GM18507 (cell line): ENCODE data around the gene SERPING1.

Experiments used
- DNase-seq: peaks from one replicate; pipeline ENCODE4 v3.0.0; 2011; ENCODE audit warnings: low read depth; ENCODE audit not compliant: insufficient read length; ENCODE audit errors: extremely low spot score
- FAIRE-seq: peaks from 2 replicates; lab custom pipeline; 2011; peaks lifted over from hg19 to GRCh38; lab: Jason Lieb, UNC

SERPING1 gene

GRCh38 chr11:57597461-57597915 lies at the start of gene SERPING1:
Gene SERPING1, plus strand, starts transcription at chr11:57597685. Its CDS starts 586 bp downstream, at chr11:57598271.
- DNase-seq (no peak), FAIRE-seq (no peak)

GRCh38 chr11:57547854-57548377 lies 49.6 kb upstream of the SERPING1 start:
- FAIRE-seq = peak; percentile 90
- peak; percentile 37 for DNase-seq

DNA sequence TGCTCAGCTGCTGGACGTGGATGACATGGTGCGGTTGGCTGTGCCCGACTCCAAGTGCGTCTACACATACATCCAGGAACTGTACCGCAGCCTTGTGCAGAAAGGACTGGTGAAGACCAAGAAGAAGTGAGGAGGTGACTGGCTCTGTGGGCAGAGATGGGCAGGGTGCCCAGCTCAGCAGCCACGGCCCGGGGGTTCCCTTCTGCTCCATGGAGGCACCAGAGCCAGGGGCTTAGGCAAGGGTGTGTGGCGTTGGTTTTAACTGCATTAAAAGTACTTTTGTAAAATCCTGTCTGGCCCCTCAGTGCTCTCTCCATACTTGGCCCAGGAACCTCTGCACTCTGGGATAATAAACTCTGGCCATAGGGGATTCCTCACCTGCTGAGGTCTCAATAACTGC lies 47.5 kb upstream of the SERPING1 start:
- no peak for FAIRE-seq
- DNase-seq = no peak

- FAIRE-seq (no peak), DNase-seq (no peak)
Measured at GRCh38 chr11:57551941-57552340, 45.5 kb upstream of the SERPING1 start.

- DNase-seq (no peak), FAIRE-seq (no peak)
Measured at GRCh38 chr11:57552479-57552878, 45.0 kb upstream of the SERPING1 start.

GRCh38 chr11:57555393-57555792 lies 42.1 kb upstream of the SERPING1 start:
- FAIRE-seq (no peak), DNase-seq (no peak)

GRCh38 chr11:57556041-57556440 lies 41.4 kb upstream of the SERPING1 start:
- DNase-seq (no peak), FAIRE-seq (no peak)

DNA sequence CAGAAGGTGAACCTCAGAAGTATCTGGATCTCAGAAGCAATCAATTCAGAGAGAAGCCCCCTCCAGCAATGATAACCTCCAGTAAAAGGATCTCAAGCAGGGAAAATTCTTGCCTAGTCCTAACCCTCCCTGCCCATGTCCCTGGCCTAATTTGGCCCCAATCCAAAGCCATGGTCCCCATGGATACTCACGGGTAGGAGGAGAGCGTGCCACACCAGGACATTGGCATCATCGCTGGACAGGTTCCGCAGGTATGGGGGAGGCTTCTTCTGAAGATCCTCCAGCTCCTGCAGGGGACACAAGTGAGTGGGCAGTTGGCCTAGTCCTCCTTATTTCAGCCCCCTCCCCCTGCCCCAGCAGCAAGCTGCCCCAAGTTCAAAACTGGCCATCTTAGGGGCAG lies 37.3 kb upstream of the SERPING1 start:
- DNase-seq = no peak
- no peak for FAIRE-seq

DNA sequence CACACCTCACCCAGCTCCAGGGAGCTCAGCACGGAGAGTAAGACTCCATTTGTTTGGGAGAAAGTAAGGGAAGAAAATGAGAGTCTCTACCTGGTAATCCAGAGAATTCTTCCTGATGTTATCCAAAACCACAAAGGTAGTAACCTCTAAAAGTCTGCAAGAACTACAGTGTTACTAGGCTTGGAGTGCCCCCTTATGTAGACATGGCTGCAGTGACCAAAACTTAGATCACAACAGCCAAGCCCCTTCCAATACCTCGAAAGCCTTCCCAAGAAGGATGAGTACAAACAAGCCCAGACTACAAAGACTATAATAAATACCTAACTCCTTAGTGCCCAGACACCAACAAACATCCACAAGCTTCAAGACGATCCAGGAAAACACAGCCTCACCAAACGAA lies 34.9 kb upstream of the SERPING1 start:
- DNase-seq (no peak), FAIRE-seq (no peak)

GRCh38 chr11:57566005-57566904 lies 31.2 kb upstream of the SERPING1 start:
- peak; percentile 95 for FAIRE-seq

GRCh38 chr11:57566905-57567514 lies 30.5 kb upstream of the SERPING1 start:
- FAIRE-seq = no peak
- DNase-seq = no peak

More at GRCh38 chr11:57566005-57566904, 31.2 kb upstream of the SERPING1 start:
- no peak for DNase-seq

DNA sequence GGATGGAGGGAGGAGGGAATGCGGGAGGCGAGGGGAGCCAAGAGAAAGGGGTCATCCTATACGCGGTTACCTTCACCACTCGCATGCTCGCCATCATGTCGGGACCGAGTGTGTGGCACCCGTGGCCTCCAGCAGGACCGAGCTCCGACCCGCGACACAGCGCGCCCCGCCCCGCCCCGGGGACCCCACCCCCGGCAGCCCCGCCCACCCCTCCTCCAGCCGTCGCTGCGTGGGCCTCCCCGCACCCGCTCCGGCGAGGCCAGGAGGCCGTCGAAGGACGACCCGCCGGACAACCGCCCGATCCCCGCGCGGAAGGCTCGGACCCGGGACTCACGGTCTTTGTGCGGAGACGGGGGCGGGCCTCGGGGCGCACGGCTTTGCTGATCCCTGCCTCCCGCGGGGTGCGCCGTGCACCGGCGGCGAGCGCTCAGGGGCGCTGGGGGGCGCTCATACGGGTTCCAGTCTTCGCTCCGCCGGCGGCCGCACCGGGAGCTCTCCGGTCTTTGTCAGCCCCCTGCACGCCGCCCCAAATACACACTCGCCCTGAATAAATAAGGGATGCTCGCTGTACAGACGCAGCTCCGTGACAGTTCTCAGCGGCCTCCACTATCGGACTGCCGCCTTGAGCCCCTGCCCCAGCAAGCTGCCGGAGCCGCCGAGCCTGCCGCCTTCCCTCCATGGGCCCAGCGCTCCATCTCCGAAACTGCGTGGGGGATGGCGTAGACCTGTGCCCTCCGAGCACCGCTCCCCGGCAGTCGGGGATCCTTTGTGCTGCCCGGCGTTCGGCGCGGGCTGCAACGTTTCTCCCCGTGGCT lies 29.8 kb upstream of the SERPING1 start, which contains the start of gene UBE2L6:
Gene UBE2L6 (minus strand): TSS at position 158 of the 815 bp plus-strand sequence. CDS start 61 bp downstream, at position 97.
- DNase-seq = peak; percentile 66
- FAIRE-seq = no peak

GRCh38 chr11:57568330-57568766 lies 29.1 kb upstream of the SERPING1 start:
- DNase-seq = no peak

GRCh38 chr11:57571606-57572005 lies 25.9 kb upstream of the SERPING1 start:
- DNase-seq (no peak), FAIRE-seq (no peak)

More at GRCh38 chr11:57568330-57568766, 29.1 kb upstream of the SERPING1 start:
- FAIRE-seq = peak; percentile 86

GRCh38 chr11:57574061-57574460 lies 23.4 kb upstream of the SERPING1 start:
- DNase-seq (no peak), FAIRE-seq (no peak)

- DNase-seq = no peak
- no peak for FAIRE-seq
Measured at GRCh38 chr11:57584341-57584740, 13.1 kb upstream of the SERPING1 start.

DNA sequence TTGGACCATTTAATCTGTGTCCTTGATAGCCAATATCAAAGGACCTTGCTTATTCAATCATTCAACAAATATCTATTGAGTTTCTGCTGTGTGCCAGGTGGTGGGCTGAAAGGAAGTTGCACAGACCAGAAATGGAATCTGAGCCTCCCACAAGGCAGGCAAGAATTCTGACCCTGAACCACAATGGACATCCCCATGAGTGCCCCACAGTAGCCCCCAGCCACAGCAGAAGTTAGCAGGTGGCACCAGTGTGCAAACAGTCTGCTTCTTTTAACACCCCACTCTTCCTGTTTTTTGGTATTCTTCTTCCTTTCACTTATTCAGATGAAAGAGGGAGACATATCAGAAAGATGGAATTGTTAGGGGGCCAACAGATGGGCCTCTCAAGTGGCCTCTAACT lies 12.2 kb upstream of the SERPING1 start:
- no peak for DNase-seq
- no peak for FAIRE-seq

- FAIRE-seq = no peak
- no peak for DNase-seq
Measured at GRCh38 chr11:57586711-57587245, 10.7 kb upstream of the SERPING1 start.

DNA sequence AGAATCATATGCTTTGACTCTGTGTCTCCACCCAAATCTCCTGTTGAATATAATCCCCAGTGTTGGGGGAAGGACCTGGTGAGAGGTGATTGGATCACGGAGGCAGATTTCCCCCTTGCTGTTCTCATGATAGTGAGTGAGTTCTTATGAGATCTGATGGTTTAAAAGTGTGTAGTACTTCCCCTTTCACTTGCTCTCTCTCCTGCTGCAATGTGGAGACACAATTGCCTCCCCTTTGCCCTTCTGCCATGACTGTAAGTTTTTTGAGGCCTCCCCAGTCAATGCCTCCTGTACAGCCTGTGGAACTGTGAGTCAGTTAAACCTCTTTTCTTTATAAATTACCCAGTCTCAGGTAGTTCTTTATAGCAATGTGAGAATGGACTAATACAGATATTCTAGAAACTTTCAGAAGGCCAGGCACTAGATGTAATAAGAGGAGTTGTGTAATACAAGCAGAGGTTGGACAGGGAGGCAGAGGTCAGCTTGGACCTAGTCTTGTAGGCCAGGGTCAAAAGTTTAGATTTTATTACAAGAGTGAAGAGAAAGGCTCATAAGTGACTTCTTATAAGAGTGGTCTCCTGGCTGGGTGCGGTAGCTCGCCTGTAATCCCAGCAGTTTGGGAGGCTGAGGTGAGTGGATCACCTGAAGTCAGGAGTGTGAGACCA lies 9.3 kb upstream of the SERPING1 start:
- FAIRE-seq (no peak), DNase-seq (no peak)
